Measurements from ENCODE around the gene TELO2.

TELO2 gene

DNA sequence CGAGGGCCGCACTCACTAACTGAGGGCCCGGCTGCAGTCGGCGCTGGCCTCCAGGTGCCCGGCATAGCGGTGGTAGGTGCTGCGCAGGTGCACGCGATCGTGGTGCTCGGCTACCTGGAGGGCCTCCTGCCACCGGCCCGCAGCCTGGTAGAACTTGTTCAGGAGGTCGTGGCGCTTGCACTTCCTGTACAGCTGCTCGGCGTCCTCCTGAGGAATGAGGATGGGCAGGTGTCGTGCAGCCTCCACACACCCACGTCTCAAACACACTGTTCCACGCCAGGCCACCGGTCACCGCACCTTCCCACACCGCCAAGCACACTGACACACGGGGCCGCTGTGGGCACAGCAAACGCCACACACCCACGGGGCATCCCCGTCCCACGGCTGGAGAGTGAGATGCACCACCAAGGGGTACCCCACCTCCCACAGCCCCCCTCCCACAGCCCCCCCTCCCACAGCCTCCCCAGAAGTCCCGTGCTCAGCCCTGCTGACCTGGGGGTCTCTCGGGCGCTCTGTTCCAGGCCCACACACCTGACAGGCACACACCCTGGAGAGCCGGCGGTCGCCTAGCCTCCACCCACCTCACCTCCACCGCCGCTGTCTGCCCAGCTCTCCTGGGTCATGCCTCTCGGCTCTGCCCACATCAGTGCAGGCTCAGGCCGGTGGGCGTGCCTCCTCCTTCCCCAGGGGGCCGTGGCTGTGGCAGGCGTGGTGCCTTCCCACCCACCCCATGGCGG, 32.9 kb downstream of the TELO2 start:
- H4K8ac ChIP-seq (ENCODE audit: low read length) = peak overlapping the region; percentile 20
- H3K9ac ChIP-seq (ENCODE audit: low read length) = no peak overlapping the region
- no peak for DNase-seq
- no peak overlapping the region for H4K91ac ChIP-seq (ENCODE audit: low read length)
- H3K27ac ChIP-seq (ENCODE audit: low read length, poor library complexity, severe bottlenecking) = no peak overlapping the region
- no peaks in the 10 kb centered on the region for H3K9me3 ChIP-seq (ENCODE audit: control insufficient read depth, low read length)
- peaks cover 15 to 45% of the 10 kb centered on the region in 2 experiments for H3K36me3 ChIP-seq (ENCODE audit: control insufficient read depth in 1 of 2, insufficient read depth in 2 of 2, low read depth in 1 of 2, low read length in 2 of 2)
- no peak overlapping the region for H2BK12ac ChIP-seq (ENCODE audit: low read length in 2 of 2)
- H3K4me2 ChIP-seq (ENCODE audit: low read length, poor library complexity, severe bottlenecking) = no peak overlapping the region
- H2BK5ac ChIP-seq (ENCODE audit: low read depth, low read length, poor library complexity, severe bottlenecking) = no peak overlapping the region
- no peak overlapping the region for H3K18ac ChIP-seq (ENCODE audit: low read depth in 1 of 2, low read length in 2 of 2)
- H2AFZ ChIP-seq (ENCODE audit: low read depth, low read length) = no peak overlapping the region
- whole genome bisulfite sequencing = 95% methylated on average over 40 of the region's 44 CpGs
- peaks cover 9% of the 10 kb centered on the region for H3K4me1 ChIP-seq (ENCODE audit: control insufficient read depth, insufficient read depth, low read depth, low read length)
- no peak overlapping the region for H3K4ac ChIP-seq (ENCODE audit: low read depth in 1 of 2, low read length in 2 of 2)
- H3K14ac ChIP-seq (ENCODE audit: low read length in 2 of 2) = no peak overlapping the region
- H3K27me3 ChIP-seq (ENCODE audit: control insufficient read depth in 1 of 2, insufficient read depth in 1 of 2, low read length in 2 of 2) = no peaks in the 10 kb centered on the region
- H2AK5ac ChIP-seq (ENCODE audit: low read length, severe bottlenecking) = no peak overlapping the region
- H3K4me3 ChIP-seq (ENCODE audit: insufficient read depth in 1 of 2, low read depth in 1 of 2, low read length in 2 of 2) = no peak overlapping the region
- no peak overlapping the region for H3K23ac ChIP-seq (ENCODE audit: low read length in 2 of 2)
- no peak overlapping the region for H2BK120ac ChIP-seq (ENCODE audit: low read depth, low read length)
- H2BK15ac ChIP-seq (ENCODE audit: low read depth, poor library complexity, severe bottlenecking) = no peak overlapping the region
- no peaks in the 10 kb centered on the region for H3K79me1 ChIP-seq (replicated peaks; ENCODE audit: low read length, poor library complexity, severe bottlenecking)

DNA sequence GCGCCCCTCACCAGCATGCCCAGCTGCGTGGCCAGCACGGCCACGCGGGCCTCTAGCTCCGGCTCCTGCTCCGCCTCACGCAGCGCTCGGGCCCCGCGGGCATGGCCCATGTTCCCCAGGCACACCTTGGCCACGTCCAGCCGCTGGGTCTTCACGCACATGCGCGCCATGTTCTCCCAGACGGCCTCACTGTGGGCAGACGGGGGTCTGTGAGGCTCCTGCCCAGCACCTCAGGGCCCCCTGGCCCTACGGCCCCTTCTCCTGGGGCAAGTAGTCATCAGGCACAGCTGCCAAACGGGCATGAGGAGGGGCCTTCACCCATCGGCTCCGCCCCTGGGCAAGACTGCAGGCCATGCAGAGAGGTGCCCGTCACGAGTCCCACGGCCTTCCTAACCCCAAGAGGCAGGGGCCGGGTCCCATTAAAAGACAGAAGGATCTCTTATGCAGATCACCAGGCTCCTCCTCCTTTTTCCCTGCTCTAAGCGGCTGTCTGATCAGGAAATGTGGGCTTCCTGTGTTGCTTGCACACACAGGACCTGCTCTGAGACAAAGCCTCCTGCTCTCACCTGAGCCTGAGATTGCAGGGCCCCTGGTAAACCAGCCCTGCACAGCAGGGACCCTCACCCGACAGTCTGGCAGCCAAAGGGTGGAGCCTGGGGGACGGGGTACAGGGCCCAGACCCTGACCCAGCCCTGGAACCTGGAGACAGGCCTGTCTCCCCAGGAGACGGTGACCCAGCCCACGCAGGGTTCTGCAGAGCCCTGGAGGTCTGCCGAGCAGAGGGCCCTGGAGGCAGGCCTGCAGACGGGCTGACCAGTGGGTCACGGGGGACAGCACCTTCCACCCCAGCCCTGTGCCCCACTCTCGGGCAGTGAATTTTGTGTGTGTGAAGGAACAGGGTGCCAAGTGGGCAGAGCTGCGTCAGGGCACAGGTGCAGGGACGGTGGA, 33.7 kb downstream of the TELO2 start:
- Histone ChIP-seq H2BK15ac (ENCODE audit: low read depth, poor library complexity, severe bottlenecking) (no peak overlapping the region), H3K4me2 (ENCODE audit: low read length, poor library complexity, severe bottlenecking) (no peak overlapping the region), H2AK5ac (ENCODE audit: low read length, severe bottlenecking) (no peak overlapping the region), H3K9me3 (ENCODE audit: control insufficient read depth, low read length) (no peaks in the 10 kb centered on the region), H3K79me1 (replicated peaks; ENCODE audit: low read length, poor library complexity, severe bottlenecking) (no peaks in the 10 kb centered on the region), H3K27ac (ENCODE audit: low read length, poor library complexity, severe bottlenecking) (no peak overlapping the region), H4K8ac (ENCODE audit: low read length) (no peak overlapping the region), H2AFZ (ENCODE audit: low read depth, low read length) (no peak overlapping the region), H3K4me1 (ENCODE audit: control insufficient read depth, insufficient read depth, low read depth, low read length) (peaks cover 9% of the 10 kb centered on the region), H3K9ac (ENCODE audit: low read length) (no peak overlapping the region), H2BK5ac (ENCODE audit: low read depth, low read length, poor library complexity, severe bottlenecking) (no peak overlapping the region), H2BK12ac (ENCODE audit: low read length in 2 of 2) (peak overlapping the region in 1 of 2 experiments; percentile 12), H3K18ac (ENCODE audit: low read depth in 1 of 2, low read length in 2 of 2) (peak overlapping the region in 1 of 2 experiments; percentile 64), H4K91ac (ENCODE audit: low read length) (peak overlapping the region; percentile 65), H3K36me3 (ENCODE audit: control insufficient read depth in 1 of 2, insufficient read depth in 2 of 2, low read depth in 1 of 2, low read length in 2 of 2) (peaks cover 15 to 49% of the 10 kb centered on the region in 2 experiments), H3K23ac (ENCODE audit: low read length in 2 of 2) (no peak overlapping the region), H2BK120ac (ENCODE audit: low read depth, low read length) (no peak overlapping the region), H3K4me3 (ENCODE audit: insufficient read depth in 1 of 2, low read depth in 1 of 2, low read length in 2 of 2) (no peak overlapping the region), H3K14ac (ENCODE audit: low read length in 2 of 2) (peak overlapping the region in 1 of 2 experiments; percentile 61), H3K4ac (ENCODE audit: low read depth in 1 of 2, low read length in 2 of 2) (no peak overlapping the region), H3K27me3 (ENCODE audit: control insufficient read depth in 1 of 2, insufficient read depth in 1 of 2, low read length in 2 of 2) (no peaks in the 10 kb centered on the region)
- DNase-seq = no peak
- WGBS = 89% methylated on average over 38 of the region's 38 CpGs

DNA sequence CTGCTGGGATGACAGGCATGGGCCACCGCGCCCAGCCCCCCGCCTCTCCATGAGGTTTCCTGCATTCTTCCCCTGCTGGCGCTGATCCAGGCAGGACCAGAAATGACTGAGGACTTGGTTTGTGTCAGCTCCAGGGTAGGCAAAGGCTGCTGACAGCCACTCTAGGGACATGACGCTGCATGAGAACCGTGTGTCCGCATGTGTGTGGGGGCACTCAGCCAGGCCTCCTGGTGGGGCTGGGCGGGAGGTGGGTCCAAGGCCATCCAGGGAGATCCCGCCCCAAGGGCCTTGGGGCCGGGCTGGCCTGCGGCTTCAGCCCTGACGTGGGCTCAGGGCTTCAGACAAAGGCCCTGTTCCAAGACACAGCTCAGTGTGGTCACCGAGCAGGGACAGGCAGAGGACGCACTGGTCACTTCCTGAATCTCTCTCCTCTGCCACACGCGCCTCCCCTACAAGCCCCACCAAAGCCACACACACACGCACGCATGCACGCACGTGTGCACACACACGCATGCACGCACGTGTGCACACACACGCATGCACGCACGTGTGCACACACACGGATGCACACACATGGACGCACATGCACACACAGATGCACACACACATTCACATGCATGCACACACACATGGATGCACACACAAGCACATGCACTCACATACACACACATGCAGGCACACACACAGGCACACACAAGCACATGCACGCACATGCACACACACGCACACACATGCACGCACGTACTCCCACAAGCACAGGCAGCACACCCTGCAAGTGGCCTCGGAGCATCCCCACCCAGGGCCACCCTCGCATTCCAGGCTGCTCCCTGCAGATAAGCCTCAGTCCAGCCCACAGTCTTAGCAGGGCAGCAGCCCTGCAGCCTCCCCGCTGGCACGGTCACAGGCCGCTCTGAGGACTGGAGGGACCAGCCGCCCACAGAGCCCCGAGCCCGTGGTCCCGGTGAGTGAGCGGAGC, 35.0 kb downstream of the TELO2 start:
- Histone ChIP-seq H3K36me3 (ENCODE audit: control insufficient read depth in 1 of 2, insufficient read depth in 2 of 2, low read depth in 1 of 2, low read length in 2 of 2) (peaks cover 10 to 46% of the 10 kb centered on the region in 2 experiments), H3K79me1 (replicated peaks; ENCODE audit: low read length, poor library complexity, severe bottlenecking) (no peaks in the 10 kb centered on the region), H3K27me3 (ENCODE audit: control insufficient read depth in 1 of 2, insufficient read depth in 1 of 2, low read length in 2 of 2) (no peaks in the 10 kb centered on the region), H3K4me3 (ENCODE audit: insufficient read depth in 1 of 2, low read depth in 1 of 2, low read length in 2 of 2) (no peak overlapping the region), H3K9ac (ENCODE audit: low read length) (no peak overlapping the region), H2BK12ac (ENCODE audit: low read length in 2 of 2) (peak overlapping the region in 1 of 2 experiments; percentile 30), H3K4me2 (ENCODE audit: low read length, poor library complexity, severe bottlenecking) (no peak overlapping the region), H2AFZ (ENCODE audit: low read depth, low read length) (no peak overlapping the region), H2BK120ac (ENCODE audit: low read depth, low read length) (no peak overlapping the region), H2BK15ac (ENCODE audit: low read depth, poor library complexity, severe bottlenecking) (no peak overlapping the region), H2AK5ac (ENCODE audit: low read length, severe bottlenecking) (no peak overlapping the region), H3K18ac (ENCODE audit: low read depth in 1 of 2, low read length in 2 of 2) (peak overlapping the region in 1 of 2 experiments; percentile 31), H3K27ac (ENCODE audit: low read length, poor library complexity, severe bottlenecking) (no peak overlapping the region), H3K4ac (ENCODE audit: low read depth in 1 of 2, low read length in 2 of 2) (peak overlapping the region in 1 of 2 experiments; percentile 40), H3K14ac (ENCODE audit: low read length in 2 of 2) (peak overlapping the region in 1 of 2 experiments; percentile 5), H4K8ac (ENCODE audit: low read length) (no peak overlapping the region), H3K9me3 (ENCODE audit: control insufficient read depth, low read length) (no peaks in the 10 kb centered on the region), H3K4me1 (ENCODE audit: control insufficient read depth, insufficient read depth, low read depth, low read length) (peaks cover 13% of the 10 kb centered on the region), H4K91ac (ENCODE audit: low read length) (peak overlapping the region; percentile 61), H3K23ac (ENCODE audit: low read length in 2 of 2) (no peak overlapping the region), H2BK5ac (ENCODE audit: low read depth, low read length, poor library complexity, severe bottlenecking) (no peak overlapping the region)
- 88% methylated on average over 42 of the region's 42 CpGs for WGBS
- no peak for DNase-seq
